GM12801 (cell line): Measurements from ENCODE around the gene ATF7IP.

Experiments
- TF ChIP-seq, protein P1 (sequence below): IDR thresholded peaks from one replicate; pipeline ENCODE4 v1.5.1; 2011; ENCODE audit warnings: control low read depth; ENCODE audit not compliant: insufficient read length; ENCODE audit errors: extremely low read depth

ATF7IP gene

DNA sequence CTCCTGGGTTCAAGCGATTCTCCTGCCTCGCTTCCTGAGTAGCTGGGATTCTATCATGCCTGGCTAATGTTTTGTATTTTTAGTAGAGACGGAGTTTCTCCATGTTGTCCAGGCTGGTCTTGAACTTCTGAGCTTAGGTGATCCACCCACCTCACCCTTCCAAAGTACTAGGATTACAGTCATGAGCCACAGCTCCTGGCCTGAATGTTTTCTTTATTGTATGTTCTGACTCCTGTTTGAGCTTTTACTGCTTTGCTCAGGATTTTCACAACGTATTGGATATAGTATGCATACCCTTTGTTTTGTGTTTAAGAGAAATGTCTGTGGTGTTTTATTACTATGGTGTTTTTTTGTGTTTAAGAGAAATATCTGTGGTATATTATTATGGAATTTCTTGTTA lies 37.2 kb downstream of the ATF7IP start:
- TF ChIP-seq, protein P1, sequence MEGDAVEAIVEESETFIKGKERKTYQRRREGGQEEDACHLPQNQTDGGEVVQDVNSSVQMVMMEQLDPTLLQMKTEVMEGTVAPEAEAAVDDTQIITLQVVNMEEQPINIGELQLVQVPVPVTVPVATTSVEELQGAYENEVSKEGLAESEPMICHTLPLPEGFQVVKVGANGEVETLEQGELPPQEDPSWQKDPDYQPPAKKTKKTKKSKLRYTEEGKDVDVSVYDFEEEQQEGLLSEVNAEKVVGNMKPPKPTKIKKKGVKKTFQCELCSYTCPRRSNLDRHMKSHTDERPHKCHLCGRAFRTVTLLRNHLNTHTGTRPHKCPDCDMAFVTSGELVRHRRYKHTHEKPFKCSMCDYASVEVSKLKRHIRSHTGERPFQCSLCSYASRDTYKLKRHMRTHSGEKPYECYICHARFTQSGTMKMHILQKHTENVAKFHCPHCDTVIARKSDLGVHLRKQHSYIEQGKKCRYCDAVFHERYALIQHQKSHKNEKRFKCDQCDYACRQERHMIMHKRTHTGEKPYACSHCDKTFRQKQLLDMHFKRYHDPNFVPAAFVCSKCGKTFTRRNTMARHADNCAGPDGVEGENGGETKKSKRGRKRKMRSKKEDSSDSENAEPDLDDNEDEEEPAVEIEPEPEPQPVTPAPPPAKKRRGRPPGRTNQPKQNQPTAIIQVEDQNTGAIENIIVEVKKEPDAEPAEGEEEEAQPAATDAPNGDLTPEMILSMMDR, result no peak

DNA sequence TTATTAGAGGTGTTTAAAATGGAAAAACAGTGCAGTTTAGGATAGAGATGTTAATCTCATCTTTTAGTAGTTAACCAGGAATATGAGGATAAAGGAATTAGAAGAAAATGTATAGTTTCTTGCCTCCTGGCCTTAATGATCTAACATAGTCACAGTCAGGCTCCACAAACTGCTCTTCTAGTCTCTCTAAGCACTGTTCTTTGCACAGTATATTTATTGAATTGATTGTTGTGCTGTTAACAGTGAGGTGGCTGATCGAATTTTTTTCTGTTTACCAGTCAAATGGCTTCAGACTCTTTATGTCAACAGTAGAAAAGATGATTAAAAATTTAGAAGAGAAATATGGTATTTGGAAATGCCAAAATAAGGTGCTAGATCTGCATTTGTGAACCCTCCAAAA lies 37.8 kb downstream of the ATF7IP start:
- TF ChIP-seq, protein P1, result no peak

DNA sequence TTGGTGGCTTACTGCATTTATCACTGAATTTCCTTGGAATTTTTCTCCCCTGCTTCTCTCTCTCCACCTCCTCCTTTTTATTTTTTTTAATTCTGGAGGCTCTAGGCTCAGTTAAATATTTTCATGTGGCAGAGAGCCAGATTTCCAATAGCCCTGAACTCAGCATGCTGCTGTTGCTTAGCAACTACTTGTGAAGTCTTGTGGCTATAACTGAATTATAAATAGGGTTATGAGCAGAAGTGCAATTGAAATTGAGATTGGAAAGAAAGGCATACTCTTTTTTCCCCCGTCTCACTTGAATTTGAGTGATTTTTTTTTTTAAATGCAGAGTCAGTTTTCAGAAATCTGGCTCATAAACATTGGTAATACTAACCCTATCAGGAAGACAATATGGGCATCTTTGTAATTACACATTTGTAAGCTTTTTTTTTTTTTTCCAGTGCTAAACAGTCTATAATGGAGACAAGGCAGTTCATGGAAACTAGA lies 38.3 kb downstream of the ATF7IP start:
- TF ChIP-seq, protein P1, result no peak

DNA sequence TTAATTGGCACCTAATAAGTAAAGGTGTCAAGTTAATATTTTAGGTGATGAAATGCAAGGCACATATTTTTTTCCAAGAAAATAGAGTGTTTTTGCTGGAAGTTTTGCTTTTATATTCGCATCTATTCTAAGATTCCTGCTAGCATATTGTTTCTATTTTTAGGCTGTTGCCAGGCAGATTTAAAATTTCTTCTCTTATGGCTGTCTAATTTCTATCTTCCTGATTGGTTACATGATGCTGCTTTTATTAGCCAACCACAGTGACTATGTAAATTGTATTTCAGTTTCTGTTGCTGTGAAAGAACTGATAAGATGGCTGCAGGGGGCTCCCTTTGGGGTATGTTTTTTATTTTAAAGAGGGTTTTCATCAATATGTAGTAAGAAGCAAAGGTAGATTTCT lies 42.7 kb downstream of the ATF7IP start:
- TF ChIP-seq, protein P1, result no peak

DNA sequence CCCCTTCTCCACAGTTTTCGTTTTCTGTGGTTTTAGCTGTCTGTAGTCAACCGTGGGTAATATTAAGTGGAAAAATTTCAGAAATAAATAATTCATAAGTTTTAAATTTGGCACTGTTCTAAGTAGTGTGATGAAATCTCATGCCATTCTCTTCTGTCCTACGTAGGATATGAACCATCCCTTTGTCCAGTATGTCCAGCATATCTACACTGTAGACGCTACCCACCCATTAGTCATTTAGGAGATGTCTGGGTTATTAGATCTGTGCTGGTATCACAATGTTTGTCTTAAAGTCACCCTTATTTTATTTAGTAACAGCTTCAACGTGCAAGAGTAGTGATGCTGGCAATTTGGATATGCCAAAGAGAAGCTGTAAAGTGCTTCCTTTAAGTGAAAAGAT lies 44.7 kb downstream of the ATF7IP start:
- TF ChIP-seq, protein P1, result no peak

DNA sequence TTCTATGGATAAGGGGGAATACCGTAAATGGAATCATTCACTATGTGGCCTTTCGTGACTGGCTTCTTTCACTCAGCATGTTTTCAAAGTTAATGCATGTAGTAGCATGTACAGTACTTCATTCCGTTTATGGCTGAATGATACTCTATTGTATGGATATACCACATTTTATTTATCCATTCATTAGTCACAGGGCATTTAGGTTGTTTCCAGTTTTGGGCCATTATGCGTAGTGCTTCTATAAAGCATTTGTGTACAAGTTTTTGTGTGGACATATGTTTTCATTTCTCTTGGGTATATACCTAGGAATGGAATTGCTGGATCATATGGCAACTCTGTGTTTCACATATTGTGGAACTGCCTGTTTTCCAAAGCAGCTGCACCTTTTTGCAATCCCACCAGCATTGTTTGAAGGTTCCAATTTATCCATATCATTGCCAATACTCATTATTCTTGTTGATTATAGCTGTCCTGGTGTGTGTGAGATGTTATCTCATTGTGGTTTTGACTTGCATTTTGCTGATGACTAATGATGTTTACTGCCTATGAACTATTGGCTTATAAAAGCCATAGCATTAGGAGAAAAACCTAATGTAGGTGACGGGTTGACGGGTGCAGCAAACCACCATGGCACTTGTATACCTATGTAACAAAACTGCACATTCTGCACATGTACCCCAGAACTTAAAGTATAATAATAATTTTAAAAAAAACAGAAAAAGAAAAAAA lies 45.5 kb downstream of the ATF7IP start:
- TF ChIP-seq, protein P1, result no peak

DNA sequence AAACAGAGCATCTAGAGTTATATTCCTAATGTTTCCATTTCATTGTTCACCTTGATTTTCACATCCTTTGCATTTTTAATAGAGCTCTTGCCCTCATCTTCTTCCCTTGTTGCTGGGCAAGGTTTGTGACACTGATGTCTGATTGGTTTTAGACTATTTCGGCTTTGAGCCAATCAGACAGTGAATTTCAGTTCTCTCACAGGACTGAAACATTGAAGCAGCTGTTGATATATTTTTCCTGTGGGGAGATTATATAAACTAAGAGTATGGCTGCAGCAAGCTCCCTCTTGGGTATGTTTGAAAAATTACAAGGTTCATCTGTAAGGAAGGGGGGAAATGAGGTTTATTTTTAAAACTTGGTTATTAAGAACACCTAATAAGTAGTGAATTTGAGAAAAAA lies 51.2 kb downstream of the ATF7IP start:
- TF ChIP-seq, protein P1, result no peak
